Activated CD8-positive, alpha-beta memory T cell treated with anti-CD3 and anti-CD28 coated beads, Interleukin-2, amount 10 ng/mL, durations not matched to agents 7 days and 5 days (primary cell): ENCODE measurements around the gene PMS1. TPM values are rescaled to one million over a fixed set of nuclear protein-coding genes. Genes with fewer than 3 reads are reported as not detected.
"Not testable (repeated sequence)": the region's sequence is repeated elsewhere in the genome, so short reads cannot be mapped to it uniquely, and the experiment has no call there.

Experiments used
- ATAC-seq: fragments of 150-1000 bp; cut with Tn5 transposase; one replicate; pipeline ENCODE4 v1.10.0; 2021; ENCODE audit warnings: moderate library complexity
- CTCF ChIA-PET: fragments of 350-600 bp; sonication (Branson Sonifier 250); formaldehyde crosslinking; loops from one replicate; lab custom pipeline; 2021; ENCODE audit warnings: antibody characterized with exemption; lab: Charles Lee
- DNase-seq: peaks from one replicate; pipeline ENCODE4 v3.0.0-alpha.2; 2020
- H3K27ac Mint-ChIP-seq: one replicate; pipeline ENCODE4 v1.8.0; 2021; ENCODE audit warnings: mild to moderate bottlenecking, mixed read lengths
- H3K27me3 Mint-ChIP-seq: one replicate; pipeline ENCODE4 v1.8.0; 2021; ENCODE audit warnings: mixed read lengths
- H3K36me3 Mint-ChIP-seq: one replicate; pipeline ENCODE4 v1.8.0; 2021; ENCODE audit warnings: mild to moderate bottlenecking, mixed read lengths
- H3K4me1 Mint-ChIP-seq: one replicate; pipeline ENCODE4 v1.8.0; 2021; ENCODE audit warnings: mixed read lengths
- H3K4me3 Mint-ChIP-seq: one replicate; pipeline ENCODE4 v1.8.0; 2021; ENCODE audit warnings: mild to moderate bottlenecking, moderate library complexity, mixed read lengths
- H3K9me3 Mint-ChIP-seq: one replicate; pipeline ENCODE4 v1.8.0; 2022; ENCODE audit warnings: low read depth, mixed read lengths
- total RNA-seq, 2 experiments: library from RNA; stranded (reverse); gene quantifications; one replicate each; pipeline ENCODE4 v1.2.3, GENCODE V29; 2021

Gene PMS1
- total RNA-seq, 2 experiments from 2014 or later = 40.9 to 42.1 TPM

- Mint-ChIP-seq H3K9me3 (no peaks in the 10 kb centered on the region), H3K4me1 (no peaks in the 10 kb centered on the region), H3K4me3 (no peak overlapping the region), H3K27ac (no peak overlapping the region), H3K27me3 (peaks cover 4% of the 10 kb centered on the region), H3K36me3 (no peaks in the 10 kb centered on the region)
- ATAC-seq (no peak), DNase-seq (no peak)
- CTCF ChIA-PET = interaction anchor here (1.1 kb wide), 1 partner anchor 12 kb away, joined by 3 read pairs; no protein-coding TSS in a partner anchor
Measured at GRCh38 chr2:189885368-189885767, 101.1 kb downstream of the PMS1 start.

DNA sequence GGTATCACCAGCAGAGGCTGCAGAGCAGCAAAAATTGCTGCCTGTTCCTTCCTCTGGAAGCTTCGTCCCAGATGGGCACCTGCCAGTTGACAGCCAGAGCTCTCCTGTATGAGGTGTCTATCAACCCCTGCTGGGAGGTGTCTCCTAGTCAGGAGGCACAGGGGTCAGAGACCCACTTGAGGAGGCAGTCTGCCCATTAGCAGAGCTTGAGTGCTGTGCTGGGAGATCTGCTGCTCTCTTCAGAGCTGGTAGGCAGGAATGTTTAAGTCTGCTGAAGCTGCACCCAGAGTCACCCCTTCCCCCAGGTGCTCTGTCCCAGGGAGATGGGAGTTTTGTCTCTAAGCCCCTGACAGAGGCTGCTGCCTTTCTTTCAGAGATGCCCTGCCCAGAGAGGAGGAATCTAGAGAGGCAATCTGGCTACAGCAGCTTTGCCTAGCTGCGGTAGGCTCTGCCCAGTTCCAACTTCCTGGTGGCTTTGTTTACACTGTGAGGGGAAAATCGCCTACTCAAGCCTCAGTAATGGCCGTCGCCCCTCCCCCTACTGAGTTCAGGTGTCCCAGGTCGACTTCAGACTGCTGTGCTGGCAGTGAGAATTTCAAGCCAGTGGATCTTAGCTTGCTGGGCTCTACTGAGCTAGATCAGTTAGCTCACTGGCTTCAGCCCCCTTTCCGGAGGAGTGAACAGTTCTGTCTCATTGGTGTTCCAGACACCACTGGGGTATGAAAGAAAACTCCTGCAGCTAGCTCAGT, 108.5 kb downstream of the PMS1 start:
- H3K27ac Mint-ChIP-seq, CTCF ChIA-PET, H3K4me3 Mint-ChIP-seq: not testable (repeated sequence)

DNA sequence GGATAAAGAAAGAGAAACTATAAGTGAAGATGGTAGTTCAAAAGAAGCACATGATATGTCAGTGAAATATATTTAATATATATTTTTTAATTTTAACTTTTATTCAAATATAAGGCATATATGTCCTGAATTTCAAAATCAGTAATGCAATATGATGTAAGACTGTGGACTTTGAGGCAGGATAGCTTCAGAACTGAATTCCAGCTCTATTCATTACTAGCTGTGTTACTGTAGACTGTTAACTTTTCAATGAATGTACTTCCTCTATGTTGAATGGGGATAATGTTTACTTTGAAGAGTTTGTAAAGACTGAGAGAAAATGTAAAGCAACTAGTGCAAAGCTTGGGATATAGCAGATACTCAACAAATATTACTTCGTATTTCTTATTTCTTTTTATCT, 112.6 kb downstream of the PMS1 start:
- H3K4me1 Mint-ChIP-seq = no peaks in the 10 kb centered on the region
- H3K9me3 Mint-ChIP-seq = no peaks in the 10 kb centered on the region
- CTCF ChIA-PET = interaction anchor here (1.4 kb wide), 1 partner anchor 12 kb away, joined by 3 read pairs; no protein-coding TSS in a partner anchor
- ATAC-seq (no peak), DNase-seq (no peak)
- H3K27ac Mint-ChIP-seq = no peak overlapping the region
- no peak overlapping the region for H3K4me3 Mint-ChIP-seq
- H3K27me3 Mint-ChIP-seq = peaks cover 18% of the 10 kb centered on the region
- H3K36me3 Mint-ChIP-seq = no peaks in the 10 kb centered on the region

More for the DNA sequence above, 108.5 kb downstream of the PMS1 start:
- not testable (repeated sequence) for H3K9me3 Mint-ChIP-seq, H3K36me3 Mint-ChIP-seq, ATAC-seq, DNase-seq, H3K27me3 Mint-ChIP-seq, H3K4me1 Mint-ChIP-seq

- Mint-ChIP-seq H3K4me3 (no peak overlapping the region), H3K27ac (no peak overlapping the region), H3K27me3 (peaks cover 24% of the 10 kb centered on the region), H3K36me3 (no peaks in the 10 kb centered on the region), H3K9me3 (no peaks in the 10 kb centered on the region), H3K4me1 (no peaks in the 10 kb centered on the region)
- DNase-seq (no peak), ATAC-seq (no peak)
- CTCF ChIA-PET = no interaction called here
Measured at GRCh38 chr2:189899101-189899500, 114.9 kb downstream of the PMS1 start.

DNA sequence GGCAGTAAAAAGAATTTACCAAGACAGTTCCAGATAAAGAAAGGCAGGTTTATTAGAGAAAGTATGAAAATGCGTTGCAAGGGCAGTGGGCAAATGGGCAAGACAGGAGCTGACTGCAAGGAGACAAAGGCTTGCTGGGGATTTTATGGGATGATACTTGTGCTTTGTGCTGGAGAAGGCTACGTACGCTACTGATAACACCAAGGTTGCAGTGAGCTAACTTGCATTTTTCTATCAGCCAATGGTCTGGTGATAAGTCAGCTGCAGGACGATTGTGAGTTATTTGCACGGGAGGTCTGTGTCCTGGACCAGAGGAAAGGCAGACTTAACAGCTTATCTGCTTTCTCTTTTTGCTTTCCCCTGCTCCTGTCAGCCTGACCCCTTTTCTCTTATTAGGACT, 116.5 kb downstream of the PMS1 start:
- Mint-ChIP-seq H3K27ac (no peak overlapping the region), H3K4me1 (no peaks in the 10 kb centered on the region), H3K27me3 (peaks cover 27% of the 10 kb centered on the region), H3K36me3 (no peaks in the 10 kb centered on the region), H3K4me3 (no peak overlapping the region), H3K9me3 (no peaks in the 10 kb centered on the region)
- DNase-seq (no peak), ATAC-seq (no peak)
- CTCF ChIA-PET = no interaction called here

DNA sequence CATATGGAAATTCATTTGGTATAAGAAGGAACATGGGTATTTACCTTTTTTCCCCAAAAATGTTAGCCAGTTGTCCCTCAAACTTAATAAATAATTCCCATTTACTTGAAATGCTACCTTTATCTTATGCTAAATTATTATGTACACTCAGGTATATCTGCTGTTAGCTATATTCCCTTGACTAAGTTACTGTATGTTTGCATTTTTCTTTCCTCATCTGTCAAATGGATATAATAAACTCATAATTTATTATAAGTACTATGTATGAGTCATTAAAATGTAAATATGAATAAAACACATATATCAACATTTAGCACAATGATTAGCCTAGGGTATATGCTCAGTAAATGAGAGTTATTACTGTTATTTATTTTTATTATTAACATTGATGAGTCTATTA, 117.4 kb downstream of the PMS1 start:
- Mint-ChIP-seq H3K36me3 (no peaks in the 10 kb centered on the region), H3K4me1 (no peaks in the 10 kb centered on the region), H3K27ac (no peak overlapping the region), H3K4me3 (no peak overlapping the region), H3K27me3 (peaks cover 24% of the 10 kb centered on the region), H3K9me3 (no peaks in the 10 kb centered on the region)
- CTCF ChIA-PET = no interaction called here
- no peak for DNase-seq
- no peak for ATAC-seq

- Mint-ChIP-seq H3K27ac (no peak overlapping the region), H3K9me3 (no peaks in the 10 kb centered on the region), H3K36me3 (no peaks in the 10 kb centered on the region), H3K27me3 (peaks cover 14% of the 10 kb centered on the region), H3K4me1 (no peaks in the 10 kb centered on the region), H3K4me3 (no peak overlapping the region)
- CTCF ChIA-PET = no interaction called here
- ATAC-seq = no peak
- no peak for DNase-seq
Measured at GRCh38 chr2:189913821-189914220, 129.6 kb downstream of the PMS1 start.

DNA sequence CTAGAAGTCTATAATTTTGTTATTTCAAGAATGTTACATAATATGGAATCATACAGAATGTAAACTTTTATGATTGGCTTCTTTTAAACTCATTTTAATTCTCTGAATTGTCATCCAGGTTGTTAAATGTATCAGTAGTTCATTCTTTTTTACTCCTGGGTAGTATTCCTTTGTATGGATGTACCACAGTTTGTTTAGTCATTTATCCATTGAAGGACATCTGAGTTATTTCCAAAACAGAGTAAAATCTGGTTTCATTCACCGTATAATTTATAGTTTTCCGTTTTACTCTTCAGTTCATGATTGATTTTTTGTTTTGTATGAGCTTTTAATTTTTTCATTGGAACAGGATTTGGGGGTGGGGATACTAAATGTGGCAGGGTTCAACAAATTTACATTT, 132.4 kb downstream of the PMS1 start:
- ATAC-seq = no peak
- H3K36me3 Mint-ChIP-seq = no peaks in the 10 kb centered on the region
- no peaks in the 10 kb centered on the region for H3K4me1 Mint-ChIP-seq
- H3K9me3 Mint-ChIP-seq = no peaks in the 10 kb centered on the region
- H3K27ac Mint-ChIP-seq = no peak overlapping the region
- H3K27me3 Mint-ChIP-seq = peaks cover 26% of the 10 kb centered on the region
- CTCF ChIA-PET = interaction anchor here (0.7 kb wide), 1 partner anchor 172 kb away, joined by 3 read pairs; no protein-coding TSS in a partner anchor
- H3K4me3 Mint-ChIP-seq = no peak overlapping the region
- no peak for DNase-seq

Other genes starting within 250 kb of the PMS1 start
- gene SLC40A1, start 203.7 kb upstream of the PMS1 start, total RNA-seq = 1 to 10 TPM in 1 of 2 experiments, under 1 TPM in 1; 0.47 to 1.3 TPM
- gene ASNSD1, start 123.0 kb upstream of the PMS1 start, total RNA-seq = 10 to 100 TPM; 30.7 to 39.1 TPM
- 1 to 10 TPM; 4.8 to 9.3 TPM for gene ANKAR, start 109.8 kb upstream of the PMS1 start, total RNA-seq
- 10 to 100 TPM in 1 of 2 experiments, 1 to 10 TPM in 1; 10.0 to 11.3 TPM for gene OSGEPL1, start 21.7 kb upstream of the PMS1 start, total RNA-seq
- 10 to 100 TPM; 62.0 to 76.7 TPM for gene ORMDL1, start 111 bp upstream of the PMS1 start, total RNA-seq